GM18951 (cell line): ENCODE data around the gene APOBEC3C.
"Not testable (repeated sequence)": the region's sequence is repeated elsewhere in the genome, so short reads cannot be mapped to it uniquely, and the experiment has no call there.

Source experiments
- POLR2A ChIP-seq: IDR thresholded peaks from 4 replicates; pipeline ENCODE4 v1.6.1; 2011; ENCODE audit warnings: mild to moderate bottlenecking; ENCODE audit not compliant: insufficient read length, insufficient read depth; ENCODE audit errors: extremely low read depth
- in situ Hi-C: fragments of 300-500 bp; cut with MboI; formaldehyde crosslinking; loops from one replicate; pipeline ENCODE4 v1.12.0; 2022; ENCODE audit warnings: low sequenced_read_pairs, mixed read lengths, inconsistent platforms; ENCODE audit not compliant: unreplicated experiment

The APOBEC3C gene

DNA sequence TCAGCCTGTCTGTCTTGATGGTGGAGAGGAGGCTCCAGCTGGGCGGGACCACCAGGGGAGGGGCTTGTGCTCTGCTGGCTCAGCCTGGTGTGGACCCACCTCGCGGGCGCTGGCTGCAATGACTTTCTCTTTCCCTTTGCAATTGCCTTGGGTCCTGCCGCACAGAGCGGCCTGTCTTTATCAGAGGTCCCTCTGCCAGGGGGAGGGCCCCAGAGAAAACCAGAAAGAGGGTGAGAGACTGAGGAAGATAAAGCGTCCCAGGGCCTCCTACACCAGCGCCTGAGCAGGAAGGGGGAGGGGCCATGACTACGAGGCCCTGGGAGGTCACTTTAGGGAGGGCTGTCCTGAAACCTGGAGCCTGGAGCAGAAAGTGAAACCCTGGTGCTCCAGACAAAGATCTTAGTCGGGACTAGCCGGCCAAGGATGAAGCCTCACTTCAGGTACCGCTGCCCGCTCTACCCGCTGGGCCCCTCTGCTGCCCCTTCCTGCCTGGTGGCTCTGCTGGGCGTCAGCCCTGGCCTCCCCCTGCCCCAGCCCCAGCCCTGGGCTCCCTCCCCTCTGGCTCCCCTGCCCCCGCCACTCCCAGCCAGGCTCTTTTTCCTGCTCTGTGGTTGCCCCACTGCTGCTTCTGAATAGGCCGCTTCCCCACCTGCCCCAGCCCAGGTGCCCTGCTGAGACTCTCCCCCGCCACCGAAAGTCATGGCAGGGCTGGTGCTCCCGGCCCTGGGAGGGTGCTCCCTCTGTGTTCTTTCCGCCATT is 26.7 kb downstream of the APOBEC3C start, which contains the start of gene APOBEC3F:
Gene APOBEC3F, plus strand, starts transcription at position 327 of the 759 bp plus-strand sequence. Its CDS starts 97 bp downstream, at position 424.
- in situ Hi-C loops: loop anchor here (5.0 kb wide), 1 partner anchor 37 kb away; the partner anchor contains the start of gene APOBEC3G

GRCh38 chr22:39041908-39042307 is 27.9 kb downstream of the APOBEC3C start:
- TF ChIP-seq POLR2A: no peak
- in situ Hi-C loops: loop anchor here (5.0 kb wide), 1 partner anchor 35 kb away; the partner anchor contains the start of gene APOBEC3G

More for the DNA sequence above, 26.7 kb downstream of the APOBEC3C start, which contains the start of gene APOBEC3F:
- TF ChIP-seq POLR2A: peak; percentile 34

DNA sequence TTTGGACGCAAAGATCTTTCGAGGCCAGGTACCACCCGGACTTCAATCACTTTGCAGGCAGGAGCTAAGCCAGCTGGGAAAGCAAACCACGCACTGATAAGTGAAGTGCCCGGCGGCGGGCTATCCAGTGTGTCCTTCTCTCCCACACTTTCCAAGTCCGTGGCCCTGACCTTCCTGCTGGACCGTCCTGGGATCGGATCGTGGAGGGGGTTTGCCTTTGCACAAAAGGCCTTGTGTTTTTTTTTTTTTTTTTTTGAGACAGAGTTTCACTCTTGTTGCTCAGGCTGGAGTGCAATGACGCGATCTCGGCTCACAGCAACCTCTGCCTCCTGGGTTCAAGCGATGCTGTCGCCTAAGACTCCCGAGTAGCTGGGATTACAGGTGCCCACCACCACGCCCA is 29.0 kb downstream of the APOBEC3C start:
- in situ Hi-C loops: loop anchor here (5.0 kb wide), 1 partner anchor 34 kb away; the partner anchor contains the start of gene APOBEC3G

GRCh38 chr22:39045136-39045535 is 31.1 kb downstream of the APOBEC3C start:
- in situ Hi-C loops: not testable (repeated sequence)

DNA sequence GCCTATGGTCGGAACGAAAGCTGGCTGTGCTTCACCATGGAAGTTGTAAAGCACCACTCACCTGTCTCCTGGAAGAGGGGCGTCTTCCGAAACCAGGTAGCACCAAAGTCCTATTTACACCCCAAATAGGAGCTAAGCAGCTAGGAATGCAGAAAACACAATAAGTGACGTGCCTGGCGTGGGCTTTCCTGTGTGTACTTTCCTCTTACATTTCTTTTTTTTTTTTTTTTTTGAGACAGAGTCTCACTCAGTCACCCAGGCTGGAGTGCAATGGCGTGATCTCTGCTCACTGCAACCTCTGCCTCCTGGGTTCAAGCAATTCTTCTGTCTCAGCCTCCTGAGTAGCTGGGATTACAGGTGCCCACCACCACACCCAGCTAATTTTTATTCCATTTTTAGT is 35.4 kb downstream of the APOBEC3C start:
- in situ Hi-C loops: not testable (repeated sequence)

DNA sequence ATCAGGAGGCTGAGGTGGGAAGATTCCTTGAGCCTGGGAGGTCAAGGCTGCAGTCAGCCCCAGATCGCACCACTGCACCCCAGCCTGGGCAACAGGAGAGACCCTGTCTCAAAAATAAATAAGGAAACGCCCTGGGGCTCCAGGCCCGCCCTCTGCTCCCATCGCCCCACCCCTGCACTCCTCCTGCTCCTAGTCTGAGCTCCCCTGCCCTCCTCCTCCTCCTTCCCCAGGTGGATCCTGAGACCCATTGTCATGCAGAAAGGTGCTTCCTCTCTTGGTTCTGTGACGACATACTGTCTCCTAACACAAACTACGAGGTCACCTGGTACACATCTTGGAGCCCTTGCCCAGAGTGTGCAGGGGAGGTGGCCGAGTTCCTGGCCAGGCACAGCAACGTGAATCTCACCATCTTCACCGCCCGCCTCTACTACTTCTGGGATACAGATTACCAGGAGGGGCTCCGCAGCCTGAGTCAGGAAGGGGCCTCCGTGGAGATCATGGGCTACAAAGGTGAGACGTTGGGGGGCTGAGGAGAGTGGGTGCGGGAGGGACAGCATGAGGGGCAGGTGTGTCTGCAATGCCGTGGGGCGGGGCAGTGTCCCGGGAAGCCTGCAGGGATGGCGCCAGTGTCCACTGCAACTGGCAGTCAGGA is 37.9 kb downstream of the APOBEC3C start:
- in situ Hi-C loops: not testable (repeated sequence)

GRCh38 chr22:39055658-39056057 is 41.6 kb downstream of the APOBEC3C start:
- TF ChIP-seq POLR2A: no peak
- in situ Hi-C loops: no loop called here

DNA sequence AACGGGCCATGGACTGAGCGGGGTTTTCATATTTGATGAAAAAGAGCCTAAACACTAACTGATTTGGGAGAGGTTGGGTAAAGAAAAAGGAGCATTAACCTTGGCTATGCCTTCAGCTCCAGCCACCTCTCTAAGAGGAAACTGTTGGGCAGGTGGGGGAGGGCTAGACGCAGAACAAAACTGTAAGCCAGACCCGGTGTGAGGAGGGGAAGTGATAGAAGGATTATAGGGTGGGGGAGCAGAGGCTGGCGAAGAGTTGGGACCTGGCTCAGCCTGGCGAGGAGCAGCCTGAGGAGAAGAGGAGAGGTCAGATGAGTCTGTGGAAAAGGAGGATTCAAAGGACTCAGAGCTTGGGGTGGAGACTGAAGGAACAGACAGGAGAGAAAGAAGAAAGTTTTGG is 47.2 kb downstream of the APOBEC3C start:
- in situ Hi-C loops: not testable (repeated sequence)

DNA sequence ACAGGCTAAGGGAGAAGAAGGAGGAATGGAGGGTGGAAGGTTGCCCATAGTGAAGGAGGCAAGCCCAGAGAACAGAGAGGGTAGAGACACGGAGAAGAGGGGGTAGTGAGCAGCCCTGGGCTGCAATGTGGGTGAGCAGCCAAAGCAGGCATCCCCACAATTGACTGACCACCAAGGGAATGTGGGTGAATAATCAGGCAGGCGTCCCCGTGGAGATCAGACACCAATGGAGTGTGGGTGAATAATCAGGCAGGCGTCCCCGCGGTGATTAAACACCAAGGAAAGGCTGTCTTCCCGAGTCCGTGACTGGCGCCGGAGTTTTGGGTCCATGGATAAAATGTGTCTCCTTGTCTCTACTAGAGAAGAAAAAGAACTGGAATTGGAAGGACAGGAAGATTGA is 47.9 kb downstream of the APOBEC3C start:
- in situ Hi-C loops: not testable (repeated sequence)

DNA sequence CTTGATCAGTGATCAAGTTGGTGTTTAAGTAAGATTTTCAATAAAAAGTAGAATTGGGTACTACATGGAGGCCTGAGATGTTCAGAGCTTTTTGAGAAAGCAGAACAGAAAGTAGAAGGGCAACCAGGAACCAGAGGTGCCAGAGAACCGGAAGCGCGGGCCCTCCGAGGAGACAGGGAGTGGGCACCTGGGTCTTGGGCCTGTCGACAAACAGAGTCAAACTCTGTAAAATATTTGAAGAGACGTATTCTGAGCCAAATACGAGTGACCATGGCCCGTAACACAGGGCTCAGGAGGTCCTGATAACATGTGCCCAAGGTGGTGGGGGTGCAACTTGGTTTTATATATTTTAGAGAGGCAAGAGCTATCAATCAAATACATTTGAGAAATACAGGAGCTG is 49.8 kb downstream of the APOBEC3C start:
- in situ Hi-C loops: not testable (repeated sequence)

GRCh38 chr22:39066442-39067276 is 52.6 kb downstream of the APOBEC3C start:
- peak; percentile 35 for TF ChIP-seq POLR2A

DNA sequence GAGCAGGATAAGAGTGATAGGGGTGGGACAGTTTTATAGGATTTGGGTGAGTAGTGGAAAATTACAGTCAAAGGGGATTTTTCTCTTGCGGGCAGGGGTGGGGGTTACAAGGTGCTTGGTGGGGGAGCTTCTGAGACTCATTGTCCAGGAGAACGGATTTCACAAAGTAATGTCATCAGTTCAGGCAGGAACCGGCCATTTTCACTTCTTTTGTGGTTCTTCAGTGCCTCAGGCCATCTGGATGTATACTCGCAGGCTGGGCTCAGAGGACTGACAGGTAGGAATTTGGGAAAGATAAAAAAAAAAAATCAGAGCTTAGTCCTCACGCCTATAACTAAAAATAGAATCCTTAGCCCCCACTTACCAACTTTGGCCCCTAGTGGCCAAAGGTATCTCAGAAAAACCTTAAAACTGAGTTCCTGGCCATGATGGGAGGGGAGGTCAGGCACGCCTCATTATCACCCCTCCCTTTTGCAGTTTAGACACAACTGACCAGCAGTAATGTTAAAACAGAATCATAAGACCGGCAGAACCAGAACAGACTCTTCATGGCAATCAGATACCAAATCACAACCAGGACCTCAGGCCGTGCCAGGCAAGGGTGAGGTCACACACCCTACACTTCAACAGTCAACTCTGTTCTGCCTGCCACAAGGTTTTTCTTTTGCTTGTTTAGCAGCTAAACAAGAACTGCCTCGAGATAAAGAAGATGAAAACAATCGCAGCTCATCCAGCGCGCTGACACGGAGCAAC is 54.2 kb downstream of the APOBEC3C start:
- no peak for TF ChIP-seq POLR2A
- in situ Hi-C loops: no loop called here

More at GRCh38 chr22:39066442-39067276, 52.6 kb downstream of the APOBEC3C start:
- in situ Hi-C loops: not testable (repeated sequence)
